Endothelial cell of umbilical vein (primary cell): ENCODE results near the gene SPATS2L. TPM values are rescaled to one million over a fixed set of nuclear protein-coding genes. Genes with fewer than 3 reads are reported as not detected.

ENCODE experiments used
- BruUV-seq: library from RNA; stranded (reverse); fragments of 400-500 nt; replicated peaks from 2 replicates; lab custom pipeline; 2021; lab: Mats Ljungman, UMichigan
- CTCF ChIA-PET: fragments of 300-600, 350-600 bp; sonication (Branson Sonifier 250); formaldehyde crosslinking; loops from one replicate; lab custom pipeline; 2021; ENCODE audit warnings: antibody characterized with exemption, inconsistent platforms; lab: Charles Lee
- POLR2A ChIA-PET: fragments of 300-600, 350-600 bp; sonication (Branson Sonifier 250); formaldehyde crosslinking; loops from one replicate; lab custom pipeline; 2021; ENCODE audit warnings: antibody characterized with exemption, inconsistent platforms; lab: Charles Lee
- DNase-seq: peaks from one replicate; pipeline ENCODE4 v3.0.0-alpha.2; 2011; ENCODE audit warnings: low read depth, low spot score
- FAIRE-seq: peaks from 2 replicates; lab custom pipeline; 2011; peaks lifted over from hg19 to GRCh38; lab: Jason Lieb, UNC
- H2AFZ ChIP-seq: 2 replicates; pipeline ENCODE4 v1.6.0; 2012; ENCODE audit warnings: low read depth, low read length, control low read depth, inconsistent platforms
- H3K27ac ChIP-seq: 2 replicates; pipeline ENCODE4 v1.5.1; 2011; ENCODE audit warnings: low read depth, mild to moderate bottlenecking, control low read depth, low read length, moderate library complexity; ENCODE audit not compliant: insufficient read depth
- H3K27me3 ChIP-seq, 2 experiments: 2 replicates each; pipeline versions ENCODE4 v1.6.0 to v1.6.1; 2011; ENCODE audit warnings: low read length in 2 of 2, mixed read lengths in 1 of 2; ENCODE audit not compliant: control insufficient read depth in 2 of 2, insufficient read depth in 2 of 2
- H3K36me3 ChIP-seq, 2 experiments: 2 replicates in 1 of 2; 3 replicates in 1 of 2; pipeline ENCODE4 v1.5.1; 2011; ENCODE audit warnings: low read length in 2 of 2, mild to moderate bottlenecking in 1 of 2, moderate library complexity in 1 of 2; ENCODE audit not compliant: control insufficient read depth in 2 of 2, insufficient read depth in 2 of 2; ENCODE audit errors: extremely low read depth in 1 of 2
- H3K4me1 ChIP-seq: 3 replicates; pipeline ENCODE4 v1.5.1; 2011; ENCODE audit warnings: mild to moderate bottlenecking, low read length; ENCODE audit not compliant: control insufficient read depth, insufficient read depth; ENCODE audit errors: extremely low read depth
- H3K4me2 ChIP-seq: 2 replicates; pipeline ENCODE4 v1.6.1; 2011; ENCODE audit warnings: low read length, control low read depth, mixed read lengths; ENCODE audit not compliant: insufficient read depth
- H3K4me3 ChIP-seq, 3 experiments: fragments of 200-600 bp in 1 of 3; sonication (generic), shearing (Covaris generic) in 1 of 3; replicated peaks in 1 of 3; 2 replicates each; pipeline ENCODE4 v1.5.1; 2011 to 2016; ENCODE audit warnings: control low read depth in 3 of 3, low read length in 3 of 3, mild to moderate bottlenecking in 2 of 3, inconsistent platforms in 1 of 3, low read depth in 1 of 3, moderate library complexity in 1 of 3; ENCODE audit not compliant: insufficient read depth in 1 of 3
- H3K79me2 ChIP-seq: 2 replicates; pipeline ENCODE4 v1.6.0; 2012; ENCODE audit warnings: low read length, inconsistent platforms; ENCODE audit not compliant: control insufficient read depth, insufficient read depth
- H3K9ac ChIP-seq: replicated peaks from 2 replicates; pipeline ENCODE3; 2011; ENCODE audit warnings: low read length, control low read depth; ENCODE audit not compliant: insufficient read depth; ENCODE audit errors: extremely low read depth
- H3K9me1 ChIP-seq: replicated peaks from 3 replicates; pipeline ENCODE4 v1.6.0; 2011; ENCODE audit warnings: mild to moderate bottlenecking, low read length; ENCODE audit not compliant: control insufficient read depth, insufficient read depth; ENCODE audit errors: extremely low read depth
- H3K9me3 ChIP-seq: replicated peaks from 2 replicates; pipeline ENCODE4 v1.5.1; 2012; ENCODE audit warnings: low read length, inconsistent platforms; ENCODE audit not compliant: control insufficient read depth, insufficient read depth
- H4K20me1 ChIP-seq: replicated peaks from 2 replicates; pipeline ENCODE3; 2011; ENCODE audit warnings: mild to moderate bottlenecking, low read length; ENCODE audit not compliant: control insufficient read depth, insufficient read depth; ENCODE audit errors: extremely low read depth
- CTCF ChIP-seq, 2 donors: IDR thresholded peaks; 1 replicate in 1 of 2; 2 replicates in 1 of 2; pipeline ENCODE4 v1.5.1; 2011; ENCODE audit warnings: low read length in 2 of 2, mild to moderate bottlenecking in 2 of 2, moderate library complexity in 2 of 2, control low read depth in 1 of 2, inconsistent platforms in 1 of 2, low read depth in 1 of 2; ENCODE audit not compliant: insufficient read depth in 1 of 2; ENCODE audit errors: extremely low read depth in 1 of 2
- EZH2 ChIP-seq: IDR thresholded peaks from 2 replicates; pipeline ENCODE4 v1.6.1; 2012; ENCODE audit warnings: borderline replicate concordance, low read depth, mild to moderate bottlenecking, moderate library complexity, low read length, inconsistent platforms; ENCODE audit not compliant: severe bottlenecking
- FOS ChIP-seq: IDR thresholded peaks from 2 replicates; pipeline ENCODE4 v1.6.1; 2011; ENCODE audit warnings: mild to moderate bottlenecking, low read length, moderate library complexity, borderline replicate concordance; ENCODE audit not compliant: insufficient read depth
- GATA2 ChIP-seq: IDR thresholded peaks from 2 replicates; pipeline ENCODE4 v1.7.0; 2011; ENCODE audit warnings: low read depth, mild to moderate bottlenecking, moderate library complexity, mixed read lengths, low read length; ENCODE audit not compliant: insufficient read length, insufficient read depth
- JUN ChIP-seq: IDR thresholded peaks from 2 replicates; pipeline ENCODE4 v1.6.1; 2011; ENCODE audit warnings: borderline replicate concordance, low read depth; ENCODE audit not compliant: insufficient read length, insufficient read depth
- MAX ChIP-seq: IDR thresholded peaks from 2 replicates; pipeline ENCODE4 v1.6.1; 2011; ENCODE audit not compliant: insufficient read depth, insufficient read length
- MYC ChIP-seq: IDR thresholded peaks from one replicate; pipeline ENCODE4 v1.6.1; 2011; ENCODE audit warnings: mild to moderate bottlenecking, low read depth, low read length
- POLR2A ChIP-seq: IDR thresholded peaks from 2 replicates; pipeline ENCODE4 v1.6.1; 2012; ENCODE audit warnings: low read depth, mild to moderate bottlenecking, control low read depth, low read length
- POLR2AphosphoS5 ChIP-seq: IDR thresholded peaks from 2 replicates; pipeline ENCODE4 v1.6.1; 2012; ENCODE audit warnings: low read depth, mild to moderate bottlenecking, control low read depth, low read length, moderate library complexity; ENCODE audit not compliant: insufficient read depth
- dilution Hi-C: fragments of 300-500 bp; cut with MboI; formaldehyde crosslinking; loops from one replicate; pipeline ENCODE4 v1.15.0; 2019; ENCODE audit warnings: low sequenced_read_pairs; ENCODE audit not compliant: extremely low pct_ligation_motif_present
- intact Hi-C: fragments of 100-400 bp; cut with micrococcal nuclease; formaldehyde crosslinking; loops from one replicate; pipeline ENCODE4 v1.10.0; 2022
- polyA plus RNA-seq, 4 experiments: library from polyadenylated mRNA; depleted of rRNA in 3 of 4; stranded (reverse) in 3 of 4; unstranded in 1 of 4; fragments of >200 nt; gene quantifications; 2 replicates each; pipeline versions ENCODE4 v1.2.1 to v1.2.3, GENCODE V29; 2011 to 2012; ENCODE audit warnings: missing spikeins in 1 of 4
- total RNA-seq: library from RNA; stranded (reverse); gene quantifications from 2 replicates; pipeline ENCODE4 v1.2.3, GENCODE V29; 2021

SPATS2L gene
- total and polyA plus RNA-seq, 2 donors (not counting 3 experiments of a cell fraction or from before 2014, with no cell fraction given): 29.1 to 72.9 TPM

GRCh38 chr2:200494048-200494447, 187.6 kb downstream of the SPATS2L start:
- H2AFZ ChIP-seq: no peak overlapping the region
- POLR2A ChIA-PET: no interaction called here
- dilution Hi-C loops: no loop called here
- no peak for TF ChIP-seq MAX
- TF ChIP-seq FOS: no peak
- no peak for TF ChIP-seq EZH2
- no peak for TF ChIP-seq POLR2A
- no peak for TF ChIP-seq JUN
- no peak overlapping the region for H3K27ac ChIP-seq
- H3K27me3 ChIP-seq: no peaks in the 10 kb centered on the region
- H3K9me3 ChIP-seq: no peaks in the 10 kb centered on the region
- intact Hi-C loops: no loop called here
- CTCF ChIA-PET: interaction anchor here (1.0 to 1.9 kb wide), 3 partner anchors 10 to 16 kb away, joined by 3 to 10 read pairs (median 7); partner anchors contain the start of gene KCTD18
- FAIRE-seq (no peak), DNase-seq (no peak)
- peaks cover 0 to 2% of the 10 kb centered on the region in 2 experiments for H3K36me3 ChIP-seq
- H3K4me2 ChIP-seq: no peak overlapping the region
- H3K4me3 ChIP-seq: no peak overlapping the region
- BruUV-seq: no TSS peak
- H3K4me1 ChIP-seq: no peaks in the 10 kb centered on the region
- H3K79me2 ChIP-seq: no peaks in the 10 kb centered on the region
- no peaks in the 10 kb centered on the region for H4K20me1 ChIP-seq
- H3K9ac ChIP-seq: no peak overlapping the region
- H3K9me1 ChIP-seq: no peaks in the 10 kb centered on the region

DNA sequence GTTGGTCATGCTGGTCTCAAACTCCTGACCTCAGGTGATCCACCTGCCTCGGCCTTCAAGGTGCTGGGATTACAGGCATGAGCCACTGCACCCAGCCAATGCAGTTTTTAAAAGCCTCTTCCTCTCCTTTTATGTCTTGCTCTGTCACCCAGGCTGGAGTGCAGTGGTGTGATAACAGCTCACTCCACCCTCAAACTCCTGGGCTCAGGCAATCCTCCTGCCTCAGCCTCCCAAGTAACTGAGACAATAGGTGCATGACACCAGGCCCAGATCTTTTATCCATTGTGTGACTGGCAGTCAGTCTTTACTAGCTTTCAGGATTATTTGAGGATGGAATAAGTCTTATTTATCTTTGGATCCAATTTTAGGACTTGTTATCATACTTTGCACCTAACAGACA, 190.2 kb downstream of the SPATS2L start:
- no TSS peak for BruUV-seq
- Histone ChIP-seq H2AFZ (no peak overlapping the region), H3K9me3 (no peaks in the 10 kb centered on the region), H3K4me2 (no peak overlapping the region), H3K4me3 (no peak overlapping the region), H4K20me1 (no peaks in the 10 kb centered on the region), H3K79me2 (no peaks in the 10 kb centered on the region), H3K36me3 (no peaks in the 10 kb centered on the region), H3K9ac (no peak overlapping the region), H3K27ac (no peak overlapping the region), H3K4me1 (no peaks in the 10 kb centered on the region), H3K27me3 (no peaks in the 10 kb centered on the region), H3K9me1 (no peaks in the 10 kb centered on the region)
- dilution Hi-C loops: no loop called here
- CTCF ChIA-PET: interaction anchor here (0.8 to 1.2 kb wide), 2 partner anchors 10 to 14 kb away, joined by 3 read pairs; no protein-coding TSS in a partner anchor
- POLR2A ChIA-PET: no interaction called here
- no peak for FAIRE-seq
- TF ChIP-seq POLR2A (no peak), FOS (no peak), MAX (no peak), JUN (no peak), GATA2 (no peak), CTCF (IDR thresholded peaks at IDR 0.05; ENCODE audit: extremely low read depth in 1 of 2, insufficient read depth in 1 of 2, low read depth in 1 of 2, low read length in 2 of 2) (no peak), POLR2AphosphoS5 (no peak), MYC (no peak), EZH2 (no peak)
- intact Hi-C loops: no loop called here
- no peak for DNase-seq
